Liver (tissue), 9 donors: Measurements from ENCODE around the gene WDFY3. TPM values are rescaled to one million over a fixed set of nuclear protein-coding genes. Genes with fewer than 3 reads are reported as not detected.

Experiments
- DNase-seq: peaks from one replicate; pipeline ENCODE4 v3.0.0-alpha.2; 2017; ENCODE audit warnings: low spot score
- H3K27ac ChIP-seq, 2 donors: one replicate each; pipeline ENCODE4 v1.7.0; 2013; ENCODE audit warnings: inconsistent platforms in 2 of 2, low read length in 2 of 2, control low read depth in 1 of 2, low read depth in 1 of 2, mild to moderate bottlenecking in 1 of 2
- H3K27me3 ChIP-seq, 4 donors: one replicate each; pipeline versions ENCODE4 v1.6.1 to v1.7.0; 2013; ENCODE audit warnings: low read length in 3 of 4, inconsistent platforms in 1 of 4, mild to moderate bottlenecking in 1 of 4, moderate library complexity in 1 of 4; ENCODE audit not compliant: control insufficient read depth in 4 of 4, insufficient read depth in 4 of 4
- H3K36me3 ChIP-seq, 4 donors: one replicate each; pipeline versions ENCODE4 v1.6.1 to v1.7.0; 2013; ENCODE audit warnings: low read length in 3 of 4, mild to moderate bottlenecking in 3 of 4, low read depth in 1 of 4, moderate library complexity in 1 of 4; ENCODE audit not compliant: control insufficient read depth in 4 of 4, insufficient read depth in 3 of 4
- H3K4me1 ChIP-seq, 4 donors: one replicate each; pipeline versions ENCODE4 v1.6.1 to v1.7.0; 2013; ENCODE audit warnings: low read length in 3 of 4, mild to moderate bottlenecking in 3 of 4, moderate library complexity in 1 of 4; ENCODE audit not compliant: control insufficient read depth in 4 of 4, insufficient read depth in 4 of 4
- H3K4me3 ChIP-seq, 3 donors: one replicate each; pipeline versions ENCODE4 v1.6.1 to v1.7.0; 2013; ENCODE audit warnings: low read length in 3 of 3, control low read depth in 1 of 3, low read depth in 1 of 3, mild to moderate bottlenecking in 1 of 3
- H3K9ac ChIP-seq, 2 donors: one replicate each; pipeline ENCODE4 v1.7.0; 2013; ENCODE audit warnings: low read length in 2 of 2, mild to moderate bottlenecking in 2 of 2, moderate library complexity in 2 of 2, control low read depth in 1 of 2, low read depth in 1 of 2
- H3K9me3 ChIP-seq, 4 donors: one replicate each; pipeline versions ENCODE4 v1.6.1 to v1.7.0; 2013; ENCODE audit warnings: low read length in 3 of 4; ENCODE audit not compliant: control insufficient read depth in 4 of 4
- ATF3 ChIP-seq: IDR thresholded peaks from 2 replicates; pipeline ENCODE4 v1.6.1; 2016; ENCODE audit warnings: antibody characterized with exemption
- CTCF ChIP-seq: fragments of 150-350 bp; IDR thresholded peaks from 2 replicates; pipeline ENCODE4 v1.5.1; 2017; ENCODE audit warnings: improper control_type of control experiment, low read depth, low read length; ENCODE audit not compliant: missing input control
- FOXA1 ChIP-seq: IDR thresholded peaks from 2 replicates; pipeline ENCODE4 v1.6.1; 2016; ENCODE audit warnings: antibody characterized with exemption
- FOXA2 ChIP-seq: IDR thresholded peaks from 2 replicates; pipeline ENCODE4 v1.6.1; 2016; ENCODE audit warnings: antibody characterized with exemption
- GABPA ChIP-seq, 2 donors: IDR thresholded peaks in 1 of 2; conservative IDR thresholded peaks in 1 of 2; 2 replicates each; pipeline ENCODE4 v1.6.1; 2016; ENCODE audit warnings: antibody characterized with exemption in 2 of 2, mild to moderate bottlenecking in 1 of 2, moderate library complexity in 1 of 2
- JUND ChIP-seq, 2 donors: IDR thresholded peaks; 2 replicates each; pipeline ENCODE4 v1.6.1; 2016; ENCODE audit warnings: antibody characterized with exemption in 2 of 2
- MAX ChIP-seq: IDR thresholded peaks from 2 replicates; pipeline ENCODE4 v1.6.1; 2016; ENCODE audit warnings: antibody characterized with exemption
- RAD21 ChIP-seq, 2 donors: IDR thresholded peaks; 2 replicates each; pipeline ENCODE4 v1.6.1; 2016; ENCODE audit warnings: antibody characterized with exemption in 2 of 2, mild to moderate bottlenecking in 2 of 2
- RXRA ChIP-seq, 2 donors: IDR thresholded peaks; 2 replicates each; pipeline ENCODE4 v1.6.1; 2017 to 2018; ENCODE audit warnings: antibody characterized with exemption in 2 of 2, mild to moderate bottlenecking in 1 of 2
- YY1 ChIP-seq: IDR thresholded peaks from 2 replicates; pipeline ENCODE4 v1.6.1; 2016; ENCODE audit warnings: antibody characterized with exemption, mild to moderate bottlenecking
- ZBTB33 ChIP-seq: IDR thresholded peaks from 2 replicates; pipeline ENCODE4 v1.6.1; 2016; ENCODE audit warnings: antibody characterized with exemption
- WGBS: extraction: QIAGEN DNeasy Blood & Tissue Kit; methylation state at CpG from one replicate; pipeline ENCODE4 v1.1.7; 2013; 5-methylcytosine and 5-hydroxymethylcytosine counted together
- polyA plus RNA-seq, 2 donors: library from polyadenylated mRNA; stranded (reverse) in 1 of 2; unstranded in 1 of 2; fragments of 200-250 nt in 1 of 2; fragments of >200 nt in 1 of 2; fragmentation: Nextera tagmentation in 1 of 2; extraction: Ambion mirVana in 1 of 2; gene quantifications; one replicate each; pipeline versions ENCODE4 v1.2.1 to v1.2.3, GENCODE V29; 2013 to 2015
- total RNA-seq, 2 donors: library from RNA; depleted of rRNA; stranded (reverse); fragments of >200 nt; gene quantifications; one replicate each; pipeline ENCODE4 v1.2.3, GENCODE V29; 2014
- donor health status: healthy.
- donor health status: healthy.
- donor health status: healthy.
- donor health status: healthy.
- donor health status: healthy.

Gene WDFY3
- total and polyA plus RNA-seq, 4 donors = 3.2 to 50.5 (median 19.2) TPM

GRCh38 chr4:84866295-84866694, 100.2 kb downstream of the WDFY3 start:
- Histone ChIP-seq H3K4me3 (no peak overlapping the region), H3K9ac (no peak overlapping the region), H3K27ac (no peak overlapping the region), H3K27me3 (no peaks in the 10 kb centered on the region), H3K9me3 (no peaks in the 10 kb centered on the region), H3K4me1 (no peaks in the 10 kb centered on the region), H3K36me3 (no peaks in the 10 kb centered on the region)
- DNase-seq = no peak
- WGBS = 77% methylated on average over 2 of the region's 2 CpGs
- TF ChIP-seq FOXA2 (no peak), RAD21 (IDR thresholded peaks at IDR 0.05) (no peak), MAX (no peak), RXRA (IDR thresholded peaks at IDR 0.05) (no peak), CTCF (no peak), ATF3 (no peak), JUND (IDR thresholded peaks at IDR 0.05) (no peak), GABPA (IDR thresholded peaks at IDR 0.05 in 1 of 2, conservative IDR thresholded peaks at IDR 0.05 in 1 of 2) (no peak), YY1 (no peak), FOXA1 (no peak)

- DNase-seq = no peak
- whole genome bisulfite sequencing = 91% methylated on average over 2 of the region's 2 CpGs
- no peaks in the 10 kb centered on the region for H3K4me1 ChIP-seq
- TF ChIP-seq ATF3 = no peak
- TF ChIP-seq ZBTB33 = no peak
- TF ChIP-seq CTCF = no peak
- H3K27me3 ChIP-seq = no peaks in the 10 kb centered on the region
- no peak overlapping the region for H3K9ac ChIP-seq
- no peaks in the 10 kb centered on the region for H3K36me3 ChIP-seq
- no peak overlapping the region for H3K27ac ChIP-seq
- H3K4me3 ChIP-seq = no peak overlapping the region
- H3K9me3 ChIP-seq = no peaks in the 10 kb centered on the region
Observed at GRCh38 chr4:84865600-84865999, 100.9 kb downstream of the WDFY3 start.
